SKM-1 (cell line): ENCODE data around the gene SMIM36.
"Not testable (repeated sequence)": the region's sequence is repeated elsewhere in the genome, so short reads cannot be mapped to it uniquely, and the experiment has no call there.

Experiments
- DNase-seq: peaks from one replicate; lab custom pipeline; 2025; ENCODE audit not compliant: unreplicated experiment; lab: John Stamatoyannopoulos, UW

Gene SMIM36

GRCh38 chr17:55507669-55508068 is 3.6 kb downstream of the SMIM36 start:
- not testable (repeated sequence) for DNase-seq

GRCh38 chr17:55501626-55502025 is 9.6 kb downstream of the SMIM36 start:
- DNase-seq, result not testable (repeated sequence)

- DNase-seq, result no peak
Measured at GRCh38 chr17:55500103-55500502, 11.1 kb downstream of the SMIM36 start.

GRCh38 chr17:55496094-55496881 is 15.0 kb downstream of the SMIM36 start:
- DNase-seq, result peak; percentile 86

GRCh38 chr17:55495239-55495638 is 16.0 kb downstream of the SMIM36 start:
- no peak for DNase-seq

GRCh38 chr17:55492781-55493341 is 18.4 kb downstream of the SMIM36 start:
- no peak for DNase-seq

GRCh38 chr17:55490376-55490775 is 20.9 kb downstream of the SMIM36 start:
- no peak for DNase-seq

- no peak for DNase-seq
Measured at GRCh38 chr17:55487695-55488432, 23.4 kb downstream of the SMIM36 start.

GRCh38 chr17:55484575-55484974 is 26.7 kb downstream of the SMIM36 start:
- no peak for DNase-seq

GRCh38 chr17:55482591-55483389 is 28.5 kb downstream of the SMIM36 start:
- no peak for DNase-seq

GRCh38 chr17:55480631-55481315 is 30.5 kb downstream of the SMIM36 start:
- no peak for DNase-seq

GRCh38 chr17:55479903-55480302 is 31.3 kb downstream of the SMIM36 start:
- no peak for DNase-seq

- no peak for DNase-seq
Measured at GRCh38 chr17:55478971-55479370, 32.3 kb downstream of the SMIM36 start.

GRCh38 chr17:55466671-55467070 is 44.6 kb downstream of the SMIM36 start:
- no peak for DNase-seq

- DNase-seq, result not testable (repeated sequence)
Measured at GRCh38 chr17:55465771-55466170, 45.5 kb downstream of the SMIM36 start.

- DNase-seq, result no peak
Measured at GRCh38 chr17:55463600-55463999, 47.7 kb downstream of the SMIM36 start.

- DNase-seq, result no peak
Measured at GRCh38 chr17:55462711-55463110, 48.5 kb downstream of the SMIM36 start.

GRCh38 chr17:55462234-55462633 is 49.0 kb downstream of the SMIM36 start:
- no peak for DNase-seq

GRCh38 chr17:55458978-55459377 is 52.3 kb downstream of the SMIM36 start:
- DNase-seq, result no peak

GRCh38 chr17:55458287-55458900 is 52.9 kb downstream of the SMIM36 start:
- no peak for DNase-seq
